DMS 273 treated with DMSO at 0.1 percent for 48 hours (cell line): ENCODE measurements around the gene LBH.

Experiments used
- DNase-seq: peaks from one replicate; lab custom pipeline; 2025; lab: John Stamatoyannopoulos, UW

LBH gene

DNA sequence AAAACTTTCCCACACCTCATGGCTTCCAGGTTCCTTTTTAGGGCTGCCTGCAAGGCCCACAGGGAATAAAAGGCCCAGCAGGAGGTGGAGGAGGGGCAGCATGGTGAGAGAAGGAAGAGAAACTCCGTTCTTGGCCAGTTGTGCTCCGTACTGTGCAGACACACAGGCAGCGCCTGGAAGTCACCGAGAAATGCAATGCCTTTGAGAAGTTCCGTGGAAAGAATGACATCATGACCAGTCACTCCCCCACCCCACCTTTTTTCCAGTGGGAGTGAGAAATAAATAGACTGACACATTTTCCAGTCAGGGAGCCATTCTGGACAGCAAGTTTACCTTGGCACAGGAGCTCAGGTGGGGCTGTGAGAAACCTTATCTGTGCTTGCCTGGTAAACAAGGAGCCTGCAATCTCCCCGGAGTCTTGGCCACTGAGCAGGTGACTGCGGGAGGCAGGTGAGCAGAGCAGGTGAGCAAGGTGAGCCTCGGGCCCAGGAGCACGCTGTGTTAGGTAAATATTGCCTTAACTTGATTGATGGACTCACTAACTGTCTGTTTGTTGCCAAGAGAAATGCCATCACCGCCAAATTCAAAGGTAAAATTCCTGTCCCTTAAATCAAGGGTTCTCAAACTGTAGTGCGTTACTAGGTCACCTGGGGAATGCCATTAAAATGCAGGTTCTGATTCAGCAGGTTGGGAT is 13.5 kb upstream of the LBH start:
- no peak for DNase-seq

DNA sequence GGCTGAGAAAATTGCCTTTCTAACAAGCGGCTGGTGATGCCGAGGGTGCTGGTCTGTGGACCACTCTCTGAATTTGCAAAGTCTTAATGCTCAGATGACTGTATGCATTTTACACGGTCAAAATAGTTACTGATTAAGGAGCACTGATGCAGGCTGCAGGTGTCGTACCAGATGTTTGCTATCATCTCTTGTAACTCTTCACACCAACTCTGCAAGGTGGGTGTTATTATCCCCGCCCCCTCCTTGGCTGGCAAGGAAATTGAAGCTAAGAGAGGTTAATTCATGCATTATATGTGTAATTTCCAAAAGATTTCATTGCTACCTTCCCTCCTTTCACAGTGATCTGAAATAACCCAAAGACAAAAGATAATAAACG is 13.0 kb upstream of the LBH start:
- DNase-seq = no peak

DNA sequence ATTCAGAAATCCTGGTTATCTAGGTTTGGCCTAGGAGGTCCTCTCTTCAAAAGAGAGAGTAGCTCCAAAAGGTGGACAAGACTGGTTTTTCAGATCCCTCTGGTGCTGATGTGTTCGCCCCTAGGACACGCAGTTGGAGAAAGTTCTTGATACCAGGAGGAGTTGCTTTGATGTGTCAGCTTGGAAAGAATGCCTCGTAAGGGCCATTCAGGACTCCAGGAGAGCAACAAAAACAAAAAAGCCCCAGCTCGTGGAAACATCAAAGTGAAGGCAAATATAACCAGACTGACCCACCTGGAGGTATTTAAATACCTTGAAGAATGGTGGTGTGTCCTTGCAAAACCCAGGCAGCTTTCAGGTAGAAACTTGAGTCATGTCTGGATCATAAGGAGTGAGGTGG is 12.5 kb upstream of the LBH start:
- DNase-seq = no peak

DNA sequence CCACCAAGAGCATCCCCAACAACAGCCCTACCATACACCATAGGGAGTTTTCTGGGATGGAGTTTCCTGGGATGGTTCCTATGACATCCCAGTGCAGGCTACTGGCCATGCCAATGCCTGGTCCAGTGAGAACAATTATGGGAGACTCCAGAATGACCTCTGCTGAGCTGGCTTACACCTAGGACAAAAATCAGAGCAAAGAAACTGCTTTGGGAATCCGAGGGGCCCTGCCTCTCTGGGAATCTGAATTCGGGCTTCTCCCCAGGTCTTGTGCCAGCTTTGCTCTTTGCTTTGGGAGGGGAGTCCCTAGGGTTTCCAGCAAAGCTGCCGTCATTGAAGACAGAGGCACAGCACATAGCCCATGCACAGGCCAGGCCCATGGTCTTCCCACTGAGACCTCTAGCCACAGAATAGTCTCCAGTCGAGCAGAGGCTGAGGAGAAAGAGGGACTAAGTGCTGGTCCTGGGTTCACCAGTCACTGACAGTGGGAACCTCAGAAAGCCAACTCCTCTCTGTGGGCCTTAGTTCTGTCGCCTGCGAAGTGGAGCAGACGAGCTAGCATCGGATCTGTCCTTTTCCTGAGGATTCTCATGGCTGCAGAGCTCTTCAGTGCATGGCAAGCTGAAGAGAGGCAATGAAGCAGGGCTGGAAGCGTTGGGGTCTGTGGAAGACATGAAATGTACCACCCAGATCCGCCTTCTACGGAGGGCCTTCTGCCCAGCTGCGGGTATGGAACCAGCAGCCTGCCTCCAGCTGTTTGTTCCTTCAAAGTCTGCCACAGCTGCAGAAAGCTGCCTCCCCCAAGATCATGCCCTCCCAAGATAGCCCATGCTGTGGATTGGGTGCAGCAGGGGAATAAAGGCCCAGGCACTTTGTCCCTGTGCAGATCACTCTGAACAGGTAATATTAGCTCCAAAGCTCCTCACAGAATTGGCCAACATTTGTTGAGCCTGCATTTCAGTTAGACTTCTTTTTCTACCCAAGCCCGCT is 11.2 kb upstream of the LBH start:
- no peak for DNase-seq

DNA sequence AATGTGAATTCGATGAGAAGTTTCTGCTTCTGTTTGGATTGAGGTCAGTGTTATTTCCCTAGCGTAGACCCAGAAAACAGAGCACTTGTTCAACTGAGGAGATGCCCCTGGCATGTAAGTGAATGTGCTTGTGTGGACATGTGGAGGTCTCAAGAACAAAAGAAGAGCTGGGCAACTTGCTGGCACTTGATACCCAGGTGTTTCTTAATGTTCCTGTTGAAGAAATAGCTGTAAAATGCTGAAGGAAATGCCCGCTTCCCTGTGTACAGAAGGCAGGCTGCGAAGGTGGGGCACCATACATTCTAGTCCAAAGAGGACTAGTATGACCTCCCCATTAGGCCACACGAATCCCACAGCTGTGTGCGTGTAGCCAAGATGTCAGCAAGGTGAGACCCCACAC is 9.8 kb upstream of the LBH start:
- DNase-seq = no peak

DNA sequence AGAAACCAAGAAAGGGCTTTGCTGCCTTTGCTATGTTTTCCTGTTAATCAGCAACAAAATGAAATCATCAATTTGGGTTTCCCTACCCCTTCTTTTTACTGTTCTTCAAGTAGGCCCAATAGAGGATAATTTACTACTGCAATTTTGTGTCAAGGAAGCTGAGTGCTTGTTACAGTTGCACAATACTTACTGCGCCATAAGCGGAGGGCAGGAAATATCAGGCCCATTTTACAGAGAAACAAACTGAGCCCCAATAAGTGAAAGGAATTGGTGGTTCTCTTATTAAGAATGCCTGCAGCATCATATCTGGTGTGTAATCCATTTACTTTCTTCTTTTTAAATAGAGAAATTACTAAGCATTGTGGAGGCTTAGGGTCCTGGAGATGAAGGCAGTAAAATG is 9.3 kb upstream of the LBH start:
- no peak for DNase-seq

DNA sequence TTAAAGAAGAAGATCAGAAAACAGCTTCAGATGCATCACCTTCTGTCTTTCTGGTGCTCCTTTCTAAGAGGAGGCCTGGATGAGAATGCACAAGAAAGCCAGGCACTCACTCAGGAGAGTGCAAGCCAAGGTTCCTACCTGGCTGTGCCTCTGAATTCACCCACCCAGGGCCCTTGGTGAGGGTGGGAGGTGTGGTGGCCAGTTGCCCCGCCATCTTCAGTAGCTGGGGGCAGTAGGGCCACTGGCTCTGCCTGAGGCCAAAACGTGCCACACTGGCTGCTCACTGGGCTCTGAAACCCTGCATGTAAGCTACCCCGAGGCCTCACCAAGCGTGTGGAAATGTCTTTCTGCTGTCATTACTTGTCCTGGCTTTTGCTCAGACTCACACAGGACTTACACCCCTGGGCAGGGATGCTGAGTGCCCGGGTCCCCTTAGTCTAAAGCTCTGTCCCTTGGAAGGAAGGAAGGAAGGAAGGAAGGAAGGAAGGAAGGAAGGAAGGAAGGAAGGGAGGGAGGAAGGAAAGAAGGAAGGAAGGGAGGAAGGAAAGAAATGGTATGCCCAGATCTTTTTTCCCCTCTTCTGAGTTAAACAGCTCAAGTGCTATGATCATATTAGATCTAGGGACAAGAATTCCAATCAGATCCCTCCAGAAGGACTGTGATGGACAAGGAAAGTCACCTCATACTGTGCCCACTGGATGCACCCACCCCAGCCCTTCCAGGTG is 8.5 kb upstream of the LBH start:
- no peak for DNase-seq

DNA sequence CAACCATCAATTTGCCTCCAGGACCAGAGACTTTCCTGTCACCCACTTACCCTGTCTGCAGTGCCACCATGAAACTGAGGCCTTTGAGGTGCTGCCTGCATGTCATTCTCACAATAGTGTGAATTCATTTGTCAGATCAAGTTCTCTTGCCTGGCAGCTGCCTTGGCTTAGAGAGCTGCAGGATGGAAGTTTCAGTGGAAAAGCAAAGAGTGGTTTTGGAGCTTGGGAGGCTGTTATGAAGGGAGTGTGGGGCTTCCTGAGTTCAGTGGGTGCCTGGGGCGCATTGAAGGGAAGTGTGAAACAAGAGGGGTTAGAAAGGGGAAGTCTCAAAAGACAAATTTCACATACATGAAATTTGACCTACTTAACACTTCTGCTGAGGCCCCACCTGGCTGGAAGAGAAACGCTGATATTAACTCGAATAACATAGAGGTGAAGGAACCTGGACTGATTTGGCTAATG is 7.9 kb upstream of the LBH start:
- no peak for DNase-seq

DNA sequence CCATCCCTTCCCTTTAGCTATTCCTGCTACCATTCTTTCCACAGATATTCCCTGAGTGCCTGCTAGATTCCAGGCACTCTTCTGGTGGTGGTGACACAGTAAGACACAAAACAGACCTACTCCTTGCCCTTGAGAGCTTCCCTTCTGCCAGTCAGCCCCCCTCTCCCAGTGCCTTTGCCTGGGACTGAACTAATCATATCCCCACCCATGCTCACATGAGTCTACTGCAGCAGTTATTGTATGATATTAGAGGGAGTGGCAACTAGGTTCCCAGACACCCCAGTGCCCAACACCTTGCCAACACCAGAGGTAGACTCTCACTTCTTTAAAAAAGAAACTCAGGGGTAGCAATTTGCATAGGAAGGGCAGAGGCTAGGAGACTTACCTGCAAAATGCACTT is 7.2 kb upstream of the LBH start:
- no peak for DNase-seq

DNA sequence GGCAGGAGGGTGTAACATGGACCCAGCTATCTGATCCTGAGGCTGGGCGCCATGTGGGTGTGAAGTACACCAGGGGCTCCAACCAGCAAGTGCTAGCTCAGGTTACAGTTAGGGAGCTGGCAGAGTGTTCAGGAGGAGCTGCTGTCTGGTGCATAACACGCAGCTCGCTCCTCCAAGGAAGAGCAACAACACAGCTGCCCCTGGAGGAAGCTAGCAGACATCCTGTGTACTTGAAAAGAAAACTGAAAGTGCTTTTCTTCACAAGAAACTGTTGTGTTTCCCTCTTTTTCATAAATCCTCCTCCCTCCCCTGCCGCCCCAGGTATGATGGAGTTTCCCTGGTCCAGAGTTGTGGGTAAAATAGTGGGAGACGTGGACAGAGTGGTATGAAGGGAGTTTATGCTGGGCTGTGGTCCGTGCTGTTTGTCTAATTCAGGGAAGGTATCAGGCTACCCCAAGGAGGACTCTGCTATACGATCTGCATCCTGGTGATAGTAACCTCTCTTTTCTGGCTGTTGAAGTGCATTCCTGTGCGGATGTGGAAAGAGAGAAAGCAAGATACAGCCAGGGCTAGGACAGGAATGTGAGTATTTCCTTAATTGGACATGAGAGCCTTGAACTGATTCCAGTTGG is 6.1 kb upstream of the LBH start:
- DNase-seq = peak; percentile 45

DNA sequence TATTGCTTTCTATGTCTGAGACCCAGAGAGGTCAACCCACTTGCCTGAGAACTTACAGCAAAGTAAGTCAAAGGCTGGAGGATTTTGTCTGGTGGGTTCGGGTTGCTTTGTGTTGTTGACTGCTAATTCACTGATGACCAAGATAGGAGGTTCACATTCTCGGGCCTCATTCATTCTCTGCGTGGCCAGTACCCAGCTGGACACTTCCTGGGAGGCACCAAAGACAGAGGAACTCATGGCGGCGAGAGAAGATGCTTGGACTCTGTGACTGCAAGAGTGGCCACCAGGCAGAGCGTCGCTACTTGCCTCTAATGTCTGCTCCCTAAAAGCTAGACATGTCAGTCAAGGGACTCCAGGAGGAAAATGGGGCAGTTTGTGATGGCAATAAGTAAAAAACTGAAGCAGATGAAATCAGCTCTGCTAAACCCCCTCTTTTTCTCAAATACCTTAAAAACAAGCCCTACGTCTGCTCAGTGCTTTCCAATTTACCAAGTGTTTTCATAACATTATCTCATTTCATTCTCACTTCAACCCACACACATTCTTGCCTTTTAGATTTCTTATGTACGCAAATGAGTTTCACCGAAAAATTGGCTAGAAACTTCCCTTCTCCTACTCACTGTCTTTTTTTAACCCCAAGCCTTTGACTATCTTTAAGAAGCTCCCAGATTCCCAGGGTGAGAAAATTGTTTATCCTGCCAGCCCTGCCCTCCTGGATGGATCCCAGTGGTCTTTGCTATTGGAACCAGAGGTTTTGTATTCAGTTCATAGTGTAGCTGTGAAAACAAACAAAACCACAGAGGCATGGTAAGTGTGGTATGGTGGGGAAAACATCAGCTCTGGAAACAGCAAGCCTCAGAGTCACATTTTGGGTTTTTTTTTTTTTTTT is 4.9 kb upstream of the LBH start:
- no peak for DNase-seq

DNA sequence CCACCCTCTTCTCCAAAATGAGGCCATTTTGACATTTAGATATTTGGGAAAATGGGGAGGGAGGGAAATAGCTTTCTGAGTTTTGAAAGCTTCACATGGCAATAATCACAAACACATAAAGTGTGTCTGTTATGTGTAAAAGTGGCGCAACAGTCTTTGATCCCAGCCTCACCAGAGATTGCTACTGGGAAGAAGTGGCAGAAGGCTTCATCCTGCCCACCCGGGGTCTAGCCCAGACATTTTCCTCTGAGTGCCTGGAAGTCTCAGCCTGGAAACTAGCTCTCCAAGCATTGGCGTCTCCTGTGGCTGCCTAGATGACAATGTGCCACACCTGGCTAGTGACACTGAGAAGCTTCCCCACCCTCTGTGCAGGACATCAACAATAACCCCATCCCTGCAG is 1.7 kb upstream of the LBH start:
- DNase-seq = no peak

DNA sequence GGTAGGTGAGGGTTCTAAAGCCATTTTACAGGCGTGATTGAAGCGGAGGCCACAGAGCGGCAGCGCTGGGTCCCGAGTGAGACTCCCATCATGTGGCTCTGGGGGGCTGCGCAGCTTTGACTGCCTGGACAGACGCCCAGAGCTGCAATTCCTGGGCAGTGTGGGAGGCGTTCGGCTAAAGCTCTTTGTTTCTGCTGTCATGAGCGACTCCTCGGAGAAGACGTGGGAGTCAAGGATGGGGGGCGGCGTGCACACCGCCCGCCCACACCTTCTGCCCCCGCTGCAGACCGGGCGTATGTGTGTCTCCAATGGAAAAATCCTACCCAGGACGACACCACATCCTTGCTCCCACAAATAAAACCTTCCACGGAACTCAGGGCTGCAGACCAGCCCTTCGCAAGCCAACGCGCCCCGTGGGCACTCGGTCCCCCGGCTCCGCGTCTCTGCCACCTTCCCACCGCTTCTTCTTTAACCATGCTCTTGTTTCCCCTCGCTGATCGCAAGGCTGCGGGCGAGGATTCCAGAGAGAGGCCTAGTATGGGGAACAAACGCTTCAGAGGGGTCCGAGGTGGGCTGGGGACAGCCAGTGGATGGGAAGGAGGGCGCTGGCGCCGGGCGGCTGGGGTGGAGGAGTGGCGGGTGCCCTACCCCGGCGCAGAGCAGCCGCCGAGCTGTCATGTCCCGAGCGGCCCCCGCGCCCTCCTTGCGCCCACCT is 680 bp upstream of the LBH start:
- no peak for DNase-seq

DNA sequence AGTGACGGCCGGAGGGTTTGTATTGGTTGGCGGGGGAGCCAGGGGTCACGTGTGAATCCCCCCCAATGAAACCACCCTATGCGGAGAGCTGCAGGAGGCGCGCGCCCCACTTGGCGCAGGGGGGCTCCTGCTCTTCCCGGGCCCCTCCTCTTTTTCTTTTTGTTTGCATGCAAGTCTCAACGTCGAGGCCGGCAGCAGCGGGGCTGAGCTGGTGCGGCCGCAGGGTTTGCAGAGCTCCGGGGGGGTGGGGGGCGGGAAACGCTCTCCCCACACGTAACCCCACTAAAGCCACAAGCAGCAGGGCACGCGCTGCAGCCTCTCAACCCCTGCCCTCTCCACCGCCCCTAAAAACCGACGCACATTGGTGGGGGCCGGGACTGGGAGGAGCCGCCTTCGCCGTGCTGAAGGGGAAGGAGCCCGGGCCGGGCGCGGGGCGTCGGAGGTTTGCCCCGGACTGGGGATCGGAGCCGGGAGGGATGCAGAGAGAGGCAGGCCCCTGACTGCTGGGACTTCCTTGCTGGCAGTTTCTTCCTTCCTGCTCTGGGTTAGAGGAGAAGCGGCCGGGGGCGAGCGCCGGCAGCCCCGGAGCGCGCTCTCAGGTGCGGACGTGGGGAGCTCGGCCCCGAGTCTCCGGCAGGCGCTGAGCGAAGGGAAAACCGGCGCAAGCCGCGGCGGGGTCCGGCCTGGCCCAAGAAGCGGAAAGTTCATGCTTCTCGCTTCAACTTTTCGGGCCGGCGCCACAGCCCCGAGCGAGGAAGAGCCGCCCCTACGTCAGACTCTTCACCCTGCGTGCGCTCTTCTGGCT is 864 bp downstream of the LBH start:
- DNase-seq = no peak

DNA sequence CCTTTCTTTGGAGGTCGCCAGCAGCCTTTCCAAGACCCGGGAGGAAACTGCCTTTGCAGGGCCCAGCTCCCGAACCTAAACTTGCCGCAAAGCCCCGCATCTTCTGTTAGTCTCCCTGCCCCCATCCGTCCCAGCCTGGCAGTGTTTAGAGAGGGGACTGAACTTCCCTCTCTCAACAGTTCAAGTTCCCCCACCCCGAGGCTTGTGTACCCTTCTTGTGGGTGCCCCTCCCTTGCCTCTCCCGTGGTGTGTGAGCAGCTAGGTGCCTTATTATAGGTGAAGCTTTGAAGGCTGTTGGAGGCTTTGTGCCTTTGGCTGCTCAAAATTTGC is 1.4 kb downstream of the LBH start:
- DNase-seq = no peak

DNA sequence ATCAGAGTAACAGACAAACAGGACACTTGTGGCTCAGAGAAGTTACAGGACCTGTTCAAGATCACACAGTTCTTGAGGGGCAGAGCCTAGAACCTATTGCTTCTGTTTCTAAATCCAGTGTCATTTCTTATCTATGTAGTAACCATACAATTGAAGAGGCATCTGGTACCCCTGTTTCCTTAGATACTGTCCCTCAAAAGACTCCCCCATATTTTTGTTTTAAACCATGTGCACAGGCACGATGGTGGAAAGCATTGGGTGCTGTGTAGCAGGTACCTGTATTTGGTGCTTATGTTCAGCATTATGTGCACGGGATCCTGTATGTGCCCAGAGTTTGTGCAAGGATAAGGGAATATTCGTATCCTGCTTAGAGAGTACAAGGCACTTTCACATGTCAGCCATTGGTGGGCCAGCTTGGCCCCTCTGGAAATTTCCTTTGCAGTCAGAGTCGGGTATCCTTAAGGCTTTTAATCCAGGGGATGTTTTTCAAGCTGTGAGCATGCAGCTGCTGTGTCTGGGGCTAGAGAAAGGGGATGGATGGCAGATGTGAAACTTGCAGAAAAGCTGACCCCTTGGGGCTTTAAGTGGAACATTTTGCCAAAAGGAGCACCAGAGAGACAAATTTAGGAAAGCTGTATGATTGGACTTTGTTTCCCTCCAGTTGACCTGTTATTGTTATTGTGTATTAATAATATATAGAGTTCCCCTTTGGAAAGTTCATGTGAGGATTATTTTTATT is 2.1 kb downstream of the LBH start:
- peak; percentile 21 for DNase-seq

DNA sequence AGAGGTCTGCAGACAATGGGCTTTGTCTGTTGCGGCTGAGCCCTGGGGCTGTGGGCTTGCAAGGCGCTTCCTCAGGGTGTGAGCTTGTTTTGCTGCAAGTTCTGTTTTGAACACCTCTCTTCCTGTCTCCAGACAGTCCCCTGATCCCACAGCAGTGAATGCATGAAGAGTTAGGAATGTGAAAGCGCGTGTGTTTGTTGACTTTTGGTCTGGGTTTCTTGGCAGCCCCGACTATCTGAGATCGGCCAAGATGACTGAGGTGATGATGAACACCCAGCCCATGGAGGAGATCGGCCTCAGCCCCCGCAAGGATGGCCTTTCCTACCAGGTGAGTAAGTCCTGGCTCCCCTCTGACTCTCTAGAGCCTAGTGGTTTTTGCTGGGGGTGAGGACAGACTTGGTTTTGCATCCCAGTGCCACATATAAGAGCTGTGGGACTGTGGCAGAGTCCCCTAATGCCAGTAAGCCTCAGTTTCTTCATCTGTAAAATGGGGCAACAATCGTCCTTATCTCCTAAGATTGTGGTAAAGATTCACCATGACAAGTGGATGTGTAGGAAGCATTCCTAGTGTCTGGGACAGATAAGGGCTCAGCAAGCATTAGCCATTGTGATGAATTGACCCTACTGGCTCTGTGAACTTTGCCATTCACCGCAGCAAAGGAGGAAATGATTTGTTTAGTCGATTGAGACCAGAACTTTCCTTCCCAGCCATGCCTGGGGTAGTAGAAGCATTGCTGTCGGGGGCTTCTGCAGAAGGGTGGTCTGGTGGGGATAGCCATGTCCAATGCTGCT is 3.0 kb downstream of the LBH start:
- no peak for DNase-seq

DNA sequence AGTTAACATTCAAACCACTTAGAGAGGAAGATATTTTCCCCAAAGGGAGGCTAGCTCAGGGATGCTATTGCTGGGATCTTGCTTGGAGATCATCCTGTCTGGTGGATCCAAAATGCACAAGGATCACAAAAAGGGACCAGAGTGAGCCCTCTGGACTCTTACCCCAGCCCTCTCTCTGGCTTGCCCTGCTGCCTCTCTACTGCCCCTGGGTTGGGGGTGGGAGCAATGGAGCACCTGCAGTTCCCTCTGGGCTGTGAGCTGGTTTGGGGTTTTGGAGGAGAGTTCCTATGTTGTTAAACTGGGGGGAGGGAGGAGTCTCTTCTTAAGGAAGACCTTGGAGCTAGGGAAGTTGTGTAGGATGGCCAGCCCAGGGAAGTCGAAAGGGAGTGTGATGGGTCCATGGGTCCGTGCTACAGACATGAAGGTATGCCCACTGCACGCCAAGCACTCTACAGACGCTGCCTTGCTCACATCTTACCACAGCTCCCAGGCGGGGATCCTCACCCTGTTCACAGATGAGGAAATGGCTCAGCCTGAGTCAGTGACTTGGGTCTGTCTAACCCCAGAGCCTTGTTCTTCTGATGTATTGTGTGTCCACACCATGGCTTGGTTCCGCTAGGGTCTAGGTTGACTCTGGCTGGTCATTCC is 3.8 kb downstream of the LBH start:
- no peak for DNase-seq
